ENCODE results near the gene IL22RA2.

IL22RA2 gene

GRCh38 chr6:137162692-137163306, 10.6 kb downstream of the IL22RA2 start:
- TF ChIP-seq EZH2 (IDR thresholded peaks at IDR 0.05; ENCODE audit: borderline replicate concordance, low read depth, low read length, severe bottlenecking) (no peak), CTCF (IDR thresholded peaks at IDR 0.05; ENCODE audit: borderline replicate concordance, extremely low read depth, low read length, poor library complexity, severe bottlenecking) (no peak)
- H3K4me3 ChIP-seq (ENCODE audit: low read depth in 1 of 2, low read length in 2 of 2) = no peak overlapping the region
- H4K20me1 ChIP-seq (ENCODE audit: insufficient read depth, low read length) = no peaks in the 10 kb centered on the region
- peaks cover 23% of the 10 kb centered on the region for H3K9me3 ChIP-seq (ENCODE audit: insufficient read depth, low read length, severe bottlenecking)
- no peaks in the 10 kb centered on the region for H3K36me3 ChIP-seq (ENCODE audit: insufficient read depth, low read length)
- no peak overlapping the region for H3K9ac ChIP-seq (ENCODE audit: low read depth, low read length)
- no peak for ATAC-seq (ENCODE audit: insufficient read depth, low read depth)
- no peak overlapping the region for H2AFZ ChIP-seq (ENCODE audit: low read depth, low read length)
- no peak for DNase-seq
- no peaks in the 10 kb centered on the region for H3K79me2 ChIP-seq (ENCODE audit: insufficient read depth, low read length)
- no peak overlapping the region for H3K27ac ChIP-seq (ENCODE audit: low read length)
- H3K4me1 ChIP-seq (ENCODE audit: insufficient read depth, low read length) = peaks cover 6% of the 10 kb centered on the region
- H3K4me2 ChIP-seq (ENCODE audit: insufficient read depth, low read length) = no peak overlapping the region
- H3K27me3 ChIP-seq (ENCODE audit: insufficient read depth, low read length, poor library complexity) = no peaks in the 10 kb centered on the region

- H3K27ac ChIP-seq (ENCODE audit: low read length) = no peak overlapping the region
- H3K9me3 ChIP-seq (ENCODE audit: insufficient read depth, low read length, severe bottlenecking) = peaks cover 23% of the 10 kb centered on the region
- H4K20me1 ChIP-seq (ENCODE audit: insufficient read depth, low read length) = no peaks in the 10 kb centered on the region
- no peaks in the 10 kb centered on the region for H3K36me3 ChIP-seq (ENCODE audit: insufficient read depth, low read length)
- no peak overlapping the region for H2AFZ ChIP-seq (ENCODE audit: low read depth, low read length)
- no peaks in the 10 kb centered on the region for H3K27me3 ChIP-seq (ENCODE audit: insufficient read depth, low read length, poor library complexity)
- H3K4me2 ChIP-seq (ENCODE audit: insufficient read depth, low read length) = no peak overlapping the region
- H3K79me2 ChIP-seq (ENCODE audit: insufficient read depth, low read length) = no peaks in the 10 kb centered on the region
- DNase-seq (no peak), ATAC-seq (ENCODE audit: insufficient read depth, low read depth) (no peak)
- no peak overlapping the region for H3K9ac ChIP-seq (ENCODE audit: low read depth, low read length)
- TF ChIP-seq CTCF (IDR thresholded peaks at IDR 0.05; ENCODE audit: borderline replicate concordance, extremely low read depth, low read length, poor library complexity, severe bottlenecking) (no peak), EZH2 (IDR thresholded peaks at IDR 0.05; ENCODE audit: borderline replicate concordance, low read depth, low read length, severe bottlenecking) (no peak)
- peaks cover 11% of the 10 kb centered on the region for H3K4me1 ChIP-seq (ENCODE audit: insufficient read depth, low read length)
- no peak overlapping the region for H3K4me3 ChIP-seq (ENCODE audit: low read depth in 1 of 2, low read length in 2 of 2)
These were observed 11.5 kb downstream of the IL22RA2 start for GRCh38 chr6:137161949-137162348.

- Histone ChIP-seq H3K4me3 (ENCODE audit: low read depth in 1 of 2, low read length in 2 of 2) (no peak overlapping the region), H2AFZ (ENCODE audit: low read depth, low read length) (no peak overlapping the region), H4K20me1 (ENCODE audit: insufficient read depth, low read length) (no peaks in the 10 kb centered on the region), H3K27ac (ENCODE audit: low read length) (no peak overlapping the region), H3K9ac (ENCODE audit: low read depth, low read length) (no peak overlapping the region), H3K4me2 (ENCODE audit: insufficient read depth, low read length) (no peak overlapping the region), H3K4me1 (ENCODE audit: insufficient read depth, low read length) (peaks cover 23% of the 10 kb centered on the region), H3K9me3 (ENCODE audit: insufficient read depth, low read length, severe bottlenecking) (peaks cover 23% of the 10 kb centered on the region), H3K27me3 (ENCODE audit: insufficient read depth, low read length, poor library complexity) (no peaks in the 10 kb centered on the region), H3K79me2 (ENCODE audit: insufficient read depth, low read length) (no peaks in the 10 kb centered on the region), H3K36me3 (ENCODE audit: insufficient read depth, low read length) (no peaks in the 10 kb centered on the region)
- ATAC-seq (ENCODE audit: insufficient read depth, low read depth) = no peak
- TF ChIP-seq EZH2 (IDR thresholded peaks at IDR 0.05; ENCODE audit: borderline replicate concordance, low read depth, low read length, severe bottlenecking) (no peak), CTCF (IDR thresholded peaks at IDR 0.05; ENCODE audit: borderline replicate concordance, extremely low read depth, low read length, poor library complexity, severe bottlenecking) (no peak)
- no peak for DNase-seq
These were observed 12.7 kb downstream of the IL22RA2 start for GRCh38 chr6:137160763-137161162.
